Osteoblast (primary cell): ENCODE data around the gene MIDN. TPM values are rescaled to one million over a fixed set of nuclear protein-coding genes. Genes with fewer than 3 reads are reported as not detected.

Experiments
- DNase-seq: peaks from one replicate; pipeline ENCODE4 v3.0.0; 2011; ENCODE audit warnings: low spot score, mixed read lengths; ENCODE audit not compliant: insufficient read length; ENCODE audit errors: missing footprints
- H2AFZ ChIP-seq: 2 replicates; pipeline ENCODE4 v1.6.0; 2011; ENCODE audit warnings: mild to moderate bottlenecking, low read length
- H3K27ac ChIP-seq: 2 replicates; pipeline ENCODE4 v1.5.1; 2011; ENCODE audit warnings: mild to moderate bottlenecking, low read depth, low read length, moderate library complexity
- H3K27me3 ChIP-seq: 2 replicates; pipeline ENCODE4 v1.6.0; 2012; ENCODE audit warnings: mild to moderate bottlenecking, control low read depth, inconsistent platforms, low read length, moderate library complexity; ENCODE audit not compliant: insufficient read depth
- H3K36me3 ChIP-seq: 2 replicates; pipeline ENCODE4 v1.5.1; 2011; ENCODE audit warnings: mild to moderate bottlenecking, low read length, control low read depth, moderate library complexity; ENCODE audit not compliant: insufficient read depth
- H3K4me1 ChIP-seq: 2 replicates; pipeline ENCODE4 v1.5.1; 2011; ENCODE audit warnings: mild to moderate bottlenecking, low read length, control low read depth, moderate library complexity; ENCODE audit not compliant: insufficient read depth
- H3K4me2 ChIP-seq: 2 replicates; pipeline ENCODE4 v1.6.0; 2011; ENCODE audit warnings: mild to moderate bottlenecking, low read length; ENCODE audit not compliant: insufficient read depth
- H3K4me3 ChIP-seq: fragments of 200-600 bp; sonication (generic); 3 replicates; pipeline ENCODE4 v1.5.1; 2012; ENCODE audit warnings: mild to moderate bottlenecking, low read length, inconsistent platforms; ENCODE audit not compliant: insufficient read depth
- H3K79me2 ChIP-seq: 2 replicates; pipeline ENCODE4 v1.6.0; 2012; ENCODE audit warnings: mild to moderate bottlenecking, low read length, control low read depth, inconsistent platforms; ENCODE audit not compliant: insufficient read depth
- H3K9me3 ChIP-seq: 2 replicates; pipeline ENCODE4 v1.5.1; 2011; ENCODE audit warnings: low read depth, low read length, control low read depth
- H4K20me1 ChIP-seq: 2 replicates; pipeline ENCODE4 v1.6.0; 2012; ENCODE audit warnings: mild to moderate bottlenecking, low read length, control low read depth; ENCODE audit not compliant: insufficient read depth
- CTCF ChIP-seq: IDR thresholded peaks from 2 replicates; pipeline ENCODE4 v1.5.1; 2011; ENCODE audit warnings: mild to moderate bottlenecking, low read depth, low read length, moderate library complexity; ENCODE audit errors: extremely low read depth
- total RNA-seq: library from RNA; depleted of rRNA; stranded (reverse); fragments of >200 nt; gene quantifications from 2 replicates; pipeline ENCODE4 v1.2.3, GENCODE V29; 2012

The MIDN gene
- total RNA-seq, 1 donor: 19.9 TPM

- no peak overlapping the region for H3K4me2 ChIP-seq
- TF ChIP-seq CTCF: no peak
- DNase-seq: peak; percentile 91
Measured at GRCh38 chr19:1227304-1228054, 20.9 kb upstream of the MIDN start.

GRCh38 chr19:1228161-1228957, 20.0 kb upstream of the MIDN start:
- H3K9me3 ChIP-seq: no peaks in the 10 kb centered on the region
- no peak for DNase-seq
- no peak for TF ChIP-seq CTCF
- H3K36me3 ChIP-seq: peaks cover 5% of the 10 kb centered on the region
- H4K20me1 ChIP-seq: peaks cover 11% of the 10 kb centered on the region
- no peak overlapping the region for H3K4me2 ChIP-seq
- no peaks in the 10 kb centered on the region for H3K27me3 ChIP-seq
- no peaks in the 10 kb centered on the region for H3K4me1 ChIP-seq
- H3K79me2 ChIP-seq: no peaks in the 10 kb centered on the region
- H3K27ac ChIP-seq: no peak overlapping the region
- no peak overlapping the region for H3K4me3 ChIP-seq
- no peak overlapping the region for H2AFZ ChIP-seq

More at GRCh38 chr19:1227304-1228054, 20.9 kb upstream of the MIDN start:
- Histone ChIP-seq H3K27ac (no peak overlapping the region), H4K20me1 (peaks cover 18% of the 10 kb centered on the region), H3K9me3 (no peaks in the 10 kb centered on the region), H3K4me3 (no peak overlapping the region), H3K4me1 (no peaks in the 10 kb centered on the region), H3K36me3 (peaks cover 13% of the 10 kb centered on the region), H3K79me2 (peaks cover 5% of the 10 kb centered on the region), H3K27me3 (no peaks in the 10 kb centered on the region), H2AFZ (no peak overlapping the region)

GRCh38 chr19:1229056-1229923, 19.1 kb upstream of the MIDN start:
- Histone ChIP-seq H3K4me3 (no peak overlapping the region), H2AFZ (no peak overlapping the region), H3K36me3 (peaks cover 13% of the 10 kb centered on the region), H3K4me1 (no peaks in the 10 kb centered on the region), H3K9me3 (no peaks in the 10 kb centered on the region), H3K4me2 (no peak overlapping the region), H3K79me2 (no peaks in the 10 kb centered on the region), H4K20me1 (peaks cover 11% of the 10 kb centered on the region), H3K27ac (no peak overlapping the region), H3K27me3 (no peaks in the 10 kb centered on the region)
- no peak for TF ChIP-seq CTCF
- DNase-seq: no peak
